ENCODE results near the gene TBC1D23. TPM values are rescaled to one million over a fixed set of nuclear protein-coding genes. Genes with fewer than 3 reads are reported as not detected.
A peak's percentile ranks its signal among the peaks of the same experiment; 100 is the strongest.
"Not testable (repeated sequence)": the region's sequence is repeated elsewhere in the genome, so short reads cannot be mapped to it uniquely, and the experiment has no call there.

Gene TBC1D23
- polyA plus RNA-seq, 1 of the 3 experiments (the other 2 are of a cell fraction), result 6.7 TPM

- Histone ChIP-seq H3K9me2 (no peaks in the 10 kb centered on the region), H3K27ac (ENCODE audit: low read depth in 2 of 2, low read length in 1 of 2) (no peak overlapping the region), H3K9me3 (no peaks in the 10 kb centered on the region), H3K4me1 (ENCODE audit: control insufficient read depth in 1 of 2, insufficient read depth in 2 of 2, low read depth in 1 of 2, low read length in 1 of 2) (peaks cover 16 to 34% of the 10 kb centered on the region in 2 experiments; a peak in 3 of 4 replicates), H3K27me3 (ENCODE audit: insufficient read depth) (no peaks in the 10 kb centered on the region), H3K79me2 (ENCODE audit: insufficient read depth) (peaks cover 18% of the 10 kb centered on the region), H2AFZ (ENCODE audit: low read depth) (no peak overlapping the region), H3K4me2 (no peak overlapping the region), H3K36me3 (replicated peaks in 1 of 2; ENCODE audit: control insufficient read depth in 1 of 2, insufficient read depth in 2 of 2, low read length in 1 of 2) (no peaks in the 10 kb centered on the region), H3K9ac (no peak overlapping the region), H4K20me1 (ENCODE audit: insufficient read depth) (no peaks in the 10 kb centered on the region), H3F3A (replicated peaks; ENCODE audit: insufficient read depth) (peaks cover 3% of the 10 kb centered on the region), H3K4me3 (ENCODE audit: low read depth in 2 of 2, low read length in 1 of 2) (no peak overlapping the region)
- POLR2A ChIA-PET, result no interaction called here
- DNase-seq, result no peak
- 73% methylated on average over 3 of the region's 3 CpGs for WGBS (ENCODE audit: low lambda C conversion rate)
- CTCF ChIA-PET, result interaction anchor here (2.6 to 4.6 kb wide), 3 partner anchors 189 to 426 kb away, joined by 15 to 132 read pairs (median 27); no protein-coding TSS in a partner anchor
- no peak for TF ChIP-seq USF1 (IDR thresholded peaks at IDR 0.05; ENCODE audit: borderline replicate concordance, low read depth)
Observed at GRCh38 chr3:100257586-100257985, 3.2 kb upstream of the TBC1D23 start.

GRCh38 chr3:100260081-100260684 is 609 bp upstream of the TBC1D23 start:
- H3K9me3 ChIP-seq, result no peaks in the 10 kb centered on the region
- no peaks in the 10 kb centered on the region for H3K27me3 ChIP-seq (ENCODE audit: insufficient read depth)
- H3K79me2 ChIP-seq (ENCODE audit: insufficient read depth), result peaks cover 44% of the 10 kb centered on the region
- H3K9me2 ChIP-seq, result no peaks in the 10 kb centered on the region
- peak overlapping the region in 1 of 2 experiments; percentile 99; a peak in 2 of 4 replicates for H3K4me3 ChIP-seq (ENCODE audit: low read depth in 2 of 2, low read length in 1 of 2)
- no peaks in the 10 kb centered on the region for H3K36me3 ChIP-seq (replicated peaks in 1 of 2; ENCODE audit: control insufficient read depth in 1 of 2, insufficient read depth in 2 of 2, low read length in 1 of 2)
- no peak overlapping the region for H3K9ac ChIP-seq
- TF ChIP-seq CHD2 (IDR thresholded peaks at IDR 0.05; ENCODE audit: low read length, partially characterized antibody), result no peak
- 0 out of 2 replicates have a peak, but pooled peaks have one; percentile 19 for TF ChIP-seq RFX5 (IDR thresholded peaks at IDR 0.05; ENCODE audit: low read length)
- no peak for DNase-seq
- H3K4me1 ChIP-seq (ENCODE audit: control insufficient read depth in 1 of 2, insufficient read depth in 2 of 2, low read depth in 1 of 2, low read length in 1 of 2), result peaks cover 16 to 25% of the 10 kb centered on the region in 2 experiments; a peak in 3 of 4 replicates
- 0 out of 2 replicates have a peak overlapping the region, but pooled peaks have one; percentile 20 for H3K4me2 ChIP-seq
- peaks cover 3% of the 10 kb centered on the region for H3F3A ChIP-seq (replicated peaks; ENCODE audit: insufficient read depth)
- POLR2A ChIA-PET, result interaction anchor here (0.7 to 0.8 kb wide), 2 partner anchors 74 to 266 kb away, joined by 3 read pairs; partner anchors contain the start of gene NIT2
- 58% methylated on average over 18 of the region's 18 CpGs for WGBS (ENCODE audit: low lambda C conversion rate)
- peak overlapping the region; percentile 87 for H2AFZ ChIP-seq (ENCODE audit: low read depth)
- H3K27ac ChIP-seq (ENCODE audit: low read depth in 2 of 2, low read length in 1 of 2), result peak overlapping the region; percentile 37 to 74; a peak in 3 of 4 replicates
- peaks cover 6% of the 10 kb centered on the region; the same call in 1 of the 2 replicates for H4K20me1 ChIP-seq (ENCODE audit: insufficient read depth)
- CTCF ChIA-PET, result interaction anchor here (0.7 to 2.3 kb wide), 11 partner anchors 9 to 442 kb away, joined by 3 to 12 read pairs (median 3); partner anchors contain the start of gene CMSS1

- Histone ChIP-seq H3K4me2 (peak overlapping the region; percentile 86), H3K4me1 (ENCODE audit: control insufficient read depth in 1 of 2, insufficient read depth in 2 of 2, low read depth in 1 of 2, low read length in 1 of 2) (peaks cover 15 to 21% of the 10 kb centered on the region in 2 experiments; a peak in 3 of 4 replicates), H3K9me2 (no peaks in the 10 kb centered on the region), H3K9me3 (no peaks in the 10 kb centered on the region), H2AFZ (ENCODE audit: low read depth) (peak overlapping the region; percentile 48; the same call in 1 of the 2 replicates), H3K27me3 (ENCODE audit: insufficient read depth) (no peaks in the 10 kb centered on the region), H3K9ac (peak overlapping the region; percentile 94), H3K4me3 (ENCODE audit: low read depth in 2 of 2, low read length in 1 of 2) (peak overlapping the region; percentile 97 to 99), H3F3A (replicated peaks; ENCODE audit: insufficient read depth) (peaks cover 3% of the 10 kb centered on the region), H3K79me2 (ENCODE audit: insufficient read depth) (peaks cover 57% of the 10 kb centered on the region), H3K27ac (ENCODE audit: low read depth in 2 of 2, low read length in 1 of 2) (peak overlapping the region in 1 of 2 experiments; percentile 93; a peak in 2 of 4 replicates), H4K20me1 (ENCODE audit: insufficient read depth) (peaks cover 9% of the 10 kb centered on the region; the same call in 1 of the 2 replicates), H3K36me3 (replicated peaks in 1 of 2; ENCODE audit: control insufficient read depth in 1 of 2, insufficient read depth in 2 of 2, low read length in 1 of 2) (no peaks in the 10 kb centered on the region)
- 4% methylated on average over 11 of the region's 11 CpGs for WGBS (ENCODE audit: low lambda C conversion rate)
- POLR2A ChIA-PET, result interaction anchor here (1.0 kb wide), 1 partner anchor 193 kb away, joined by 3 read pairs; no protein-coding TSS in a partner anchor
- no peak for DNase-seq
- CTCF ChIA-PET, result interaction anchor here (0.6 to 1.1 kb wide), 3 partner anchors 102 to 418 kb away, joined by 3 read pairs; no protein-coding TSS in a partner anchor
- no peak for TF ChIP-seq TCF12 (IDR thresholded peaks at IDR 0.05)
- no peak for TF ChIP-seq MEF2A (IDR thresholded peaks at IDR 0.05; ENCODE audit: borderline replicate concordance, low read depth)
- TF ChIP-seq FOXM1 (IDR thresholded peaks at IDR 0.05; ENCODE audit: low read depth), result no peak
Observed at GRCh38 chr3:100261485-100261903, 702 bp downstream of the TBC1D23 start.

GRCh38 chr3:100262925-100263324 is 2.1 kb downstream of the TBC1D23 start:
- not testable (repeated sequence) for H3K4me2 ChIP-seq

More at GRCh38 chr3:100262925-100263324, 2.1 kb downstream of the TBC1D23 start:
- H3K27ac ChIP-seq (ENCODE audit: low read depth in 2 of 2, low read length in 1 of 2); H3K9me3 ChIP-seq; H3K9me2 ChIP-seq; H3K27me3 ChIP-seq (ENCODE audit: insufficient read depth); DNase-seq; H3K4me3 ChIP-seq (ENCODE audit: low read depth in 2 of 2, low read length in 1 of 2); POLR2A ChIA-PET; H2AFZ ChIP-seq (ENCODE audit: low read depth); H3K36me3 ChIP-seq (replicated peaks in 1 of 2; ENCODE audit: control insufficient read depth in 1 of 2, insufficient read depth in 2 of 2, low read length in 1 of 2); H3F3A ChIP-seq (replicated peaks; ENCODE audit: insufficient read depth); H3K9ac ChIP-seq: not testable (repeated sequence)
- 95% methylated on average over 11 of the region's 11 CpGs for WGBS (ENCODE audit: low lambda C conversion rate)
- H3K79me2 ChIP-seq (ENCODE audit: insufficient read depth), result peaks cover 71% of the 10 kb centered on the region
- H4K20me1 ChIP-seq (ENCODE audit: insufficient read depth), result peaks cover 11% of the 10 kb centered on the region; the same call in 1 of the 2 replicates
- peaks cover 11 to 15% of the 10 kb centered on the region in 2 experiments; a peak in 3 of 4 replicates for H3K4me1 ChIP-seq (ENCODE audit: control insufficient read depth in 1 of 2, insufficient read depth in 2 of 2, low read depth in 1 of 2, low read length in 1 of 2)
- CTCF ChIA-PET, result interaction anchor here (1.3 kb wide), 1 partner anchor 9 kb away, joined by 3 read pairs; no protein-coding TSS in a partner anchor
